SK-N-SH (cell line): ENCODE measurements around the gene PSMD9. TPM values are rescaled to one million over a fixed set of nuclear protein-coding genes. Genes with fewer than 3 reads are reported as not detected.

Experiments
- CTCF ChIA-PET: fragments of 300-600, 350-600 bp; formaldehyde crosslinking; extraction: SDS; loops from one replicate; lab custom pipeline; 2021; lab: Yijun Ruan, JAX
- POLR2A ChIA-PET: fragments of 350-600 bp; sonication (Branson Sonifier 250); formaldehyde crosslinking; extraction: SDS; loops from one replicate; lab custom pipeline; 2020; ENCODE audit warnings: antibody characterized with exemption, inconsistent platforms; lab: Yijun Ruan, JAX
- DNase-seq: peaks from one replicate; pipeline ENCODE4 v3.0.0; 2012
- H2AFZ ChIP-seq: fragments of 200-600 bp; sonication (generic); 2 replicates; pipeline ENCODE4 v1.8.1; 2016; ENCODE audit warnings: antibody characterized with exemption, mild to moderate bottlenecking, low read depth
- H3F3A ChIP-seq: fragments of 200-600 bp; sonication (generic); replicated peaks from 2 replicates; pipeline ENCODE3; 2016; ENCODE audit warnings: antibody characterized with exemption, mild to moderate bottlenecking; ENCODE audit not compliant: insufficient read depth
- H3K27ac ChIP-seq, 2 experiments: fragments of 200-500 bp in 1 of 2; fragments of 200-600 bp in 1 of 2; sonication (Bioruptor generic) in 1 of 2; sonication (generic), shearing (Covaris generic) in 1 of 2; 2 replicates each; pipeline versions ENCODE4 v1.5.1 to v1.6.1; 2014 to 2016; ENCODE audit warnings: low read depth in 2 of 2, inconsistent platforms in 1 of 2, low read length in 1 of 2, mild to moderate bottlenecking in 1 of 2, mixed read lengths in 1 of 2
- H3K27me3 ChIP-seq: fragments of 200-600 bp; sonication (generic), shearing (Covaris generic); 2 replicates; pipeline ENCODE4 v1.6.1; 2016; ENCODE audit warnings: mixed run types; ENCODE audit not compliant: insufficient read depth
- H3K36me3 ChIP-seq, 2 experiments: fragments of 200-500 bp in 1 of 2; fragments of 200-600 bp in 1 of 2; sonication (Bioruptor generic) in 1 of 2; sonication (generic) in 1 of 2; replicated peaks in 1 of 2; 2 replicates each; pipeline versions ENCODE3 to v1.5.1; 2014 to 2016; ENCODE audit warnings: low read length in 1 of 2, mild to moderate bottlenecking in 1 of 2; ENCODE audit not compliant: insufficient read depth in 2 of 2, control insufficient read depth in 1 of 2
- H3K4me1 ChIP-seq, 2 experiments: fragments of 200-500 bp in 1 of 2; fragments of 200-600 bp in 1 of 2; sonication (Bioruptor generic) in 1 of 2; sonication (generic), shearing (Covaris generic) in 1 of 2; 2 replicates each; pipeline versions ENCODE4 v1.5.1 to v1.6.1; 2014 to 2016; ENCODE audit warnings: low read depth in 1 of 2, low read length in 1 of 2, mixed run types in 1 of 2; ENCODE audit not compliant: insufficient read depth in 2 of 2, control insufficient read depth in 1 of 2
- H3K4me2 ChIP-seq: fragments of 200-600 bp; sonication (generic), shearing (Covaris generic); 2 replicates; pipeline ENCODE4 v1.6.1; 2017; ENCODE audit warnings: mixed run types
- H3K4me3 ChIP-seq, 2 experiments: fragments of 200-500 bp in 1 of 2; fragments of 200-600 bp in 1 of 2; sonication (Bioruptor generic) in 1 of 2; sonication (generic), shearing (Covaris generic) in 1 of 2; 2 replicates each; pipeline versions ENCODE4 v1.5.1 to v1.8.1; 2014 to 2016; ENCODE audit warnings: low read depth in 2 of 2, inconsistent platforms in 1 of 2, low read length in 1 of 2, mild to moderate bottlenecking in 1 of 2, mixed read lengths in 1 of 2, moderate library complexity in 1 of 2
- H3K79me2 ChIP-seq: fragments of 200-600 bp; sonication (generic); 2 replicates; pipeline ENCODE4 v1.8.1; 2017; ENCODE audit warnings: mild to moderate bottlenecking; ENCODE audit not compliant: insufficient read depth
- H3K9ac ChIP-seq: fragments of 200-600 bp; sonication (generic); 2 replicates; pipeline ENCODE4 v1.6.1; 2017; ENCODE audit warnings: mixed run types
- H3K9me2 ChIP-seq: fragments of 200-600 bp; sonication (generic); 2 replicates; pipeline ENCODE4 v1.6.1; 2017; ENCODE audit warnings: mixed run types
- H3K9me3 ChIP-seq: fragments of 200-600 bp; sonication (generic); 2 replicates; pipeline ENCODE4 v1.6.1; 2017; ENCODE audit warnings: mixed run types, mild to moderate bottlenecking, moderate library complexity
- H4K20me1 ChIP-seq: fragments of 200-600 bp; sonication (generic); 2 replicates; pipeline ENCODE4 v1.6.1; 2017; ENCODE audit warnings: mild to moderate bottlenecking, mixed run types; ENCODE audit not compliant: insufficient read depth
- EP300 ChIP-seq, 2 experiments: IDR thresholded peaks; 2 replicates each; pipeline versions ENCODE4 v1.4.0 to v1.6.1; 2012; ENCODE audit warnings: borderline replicate concordance in 1 of 2, low read depth in 1 of 2, low read length in 1 of 2
- EZH2phosphoT487 ChIP-seq: fragments of 200-600 bp; sonication (generic); IDR thresholded peaks from 2 replicates; pipeline ENCODE4 v1.6.1; 2017; ENCODE audit warnings: low read depth, mixed run types, mild to moderate bottlenecking, antibody characterized with exemption, moderate library complexity, borderline replicate concordance
- FOSL2 ChIP-seq: IDR thresholded peaks from 2 replicates; pipeline ENCODE4 v1.4.0; 2012; ENCODE audit warnings: low read depth, mild to moderate bottlenecking, moderate library complexity, borderline replicate concordance
- FOXM1 ChIP-seq: IDR thresholded peaks from 2 replicates; pipeline ENCODE4 v1.4.0; 2012; ENCODE audit warnings: low read depth, mild to moderate bottlenecking
- IRF3 ChIP-seq: fragments of 150-350 bp; IDR thresholded peaks from 2 replicates; pipeline ENCODE4 v1.6.1; 2016; ENCODE audit warnings: mild to moderate bottlenecking, low read depth, low read length
- JUND ChIP-seq: IDR thresholded peaks from 2 replicates; pipeline ENCODE4 v1.4.0; 2012
- MAX ChIP-seq: IDR thresholded peaks from 2 replicates; pipeline ENCODE4 v1.4.0; 2012; ENCODE audit warnings: low read depth
- MEF2A ChIP-seq: IDR thresholded peaks from 2 replicates; pipeline ENCODE4 v1.4.0; 2012; ENCODE audit warnings: low read depth, borderline replicate concordance
- NFIC ChIP-seq: IDR thresholded peaks from 2 replicates; pipeline ENCODE4 v1.4.0; 2012; ENCODE audit warnings: borderline replicate concordance
- NRF1 ChIP-seq: IDR thresholded peaks from 2 replicates; pipeline ENCODE4 v1.6.1; 2012; ENCODE audit warnings: low read depth, mild to moderate bottlenecking, low read length
- PBX3 ChIP-seq: IDR thresholded peaks from 2 replicates; pipeline ENCODE4; 2012
- POLR2AphosphoS5 ChIP-seq: IDR thresholded peaks from 2 replicates; pipeline ENCODE4 v1.6.1; 2012; ENCODE audit warnings: low read depth, low read length
- RCOR1 ChIP-seq: fragments of 150-350 bp; IDR thresholded peaks from 2 replicates; pipeline ENCODE4 v1.6.1; 2017; ENCODE audit warnings: antibody characterized with exemption, low read length
- REST ChIP-seq: IDR thresholded peaks from 2 replicates; pipeline ENCODE4 v1.6.1; 2012; ENCODE audit warnings: mild to moderate bottlenecking, low read depth, low read length, moderate library complexity
- RFX5 ChIP-seq: IDR thresholded peaks from 2 replicates; pipeline ENCODE4 v1.6.1; 2012; ENCODE audit warnings: mild to moderate bottlenecking, improper control_type of control experiment, low read length
- SMC3 ChIP-seq: IDR thresholded peaks from 2 replicates; pipeline ENCODE4 v1.6.1; 2012; ENCODE audit warnings: low read depth, low read length, improper control_type of control experiment
- TEAD4 ChIP-seq: IDR thresholded peaks from 2 replicates; pipeline ENCODE4 v1.4.0; 2012; ENCODE audit warnings: mild to moderate bottlenecking, borderline replicate concordance; ENCODE audit not compliant: insufficient read depth
- USF1 ChIP-seq: IDR thresholded peaks from 2 replicates; pipeline ENCODE4 v1.4.0; 2012; ENCODE audit warnings: low read depth, borderline replicate concordance
- ZBTB33 ChIP-seq: IDR thresholded peaks from 2 replicates; pipeline ENCODE4 v1.4.0; 2012; ENCODE audit warnings: low read depth, borderline replicate concordance
- WGBS: methylation state at CpG from one replicate; pipeline ENCODE4 v1.1.6; 2017; ENCODE audit warnings: low lambda C conversion rate; 5-methylcytosine and 5-hydroxymethylcytosine counted together
- polyA plus RNA-seq, 3 experiments: library from polyadenylated mRNA; depleted of rRNA; stranded (reverse); fragments of >200 nt; gene quantifications; 2 replicates each; pipeline ENCODE4 v1.2.3, GENCODE V29; 2012

Gene PSMD9
- polyA plus RNA-seq, 1 of the 3 experiments (the other 2 are of a cell fraction), result 227 TPM

GRCh38 chr12:121934309-121934664 lies 45.7 kb downstream of the PSMD9 start (continued):
- TF ChIP-seq REST, result no peak
- TF ChIP-seq USF1, result no peak
- TF ChIP-seq JUND, result no peak

GRCh38 chr12:121937654-121938053 lies 49.1 kb downstream of the PSMD9 start:
- H3K4me1 ChIP-seq, result peaks cover 0 to 4% of the 10 kb centered on the region in 2 experiments; a peak in 1 of 4 replicates
- H3K27me3 ChIP-seq, result no peaks in the 10 kb centered on the region
- H3K9me2 ChIP-seq, result no peaks in the 10 kb centered on the region
- WGBS, result 92% methylated on average over 7 of the region's 7 CpGs
- peaks cover 10% of the 10 kb centered on the region for H3F3A ChIP-seq
- no peak overlapping the region for H2AFZ ChIP-seq
- DNase-seq, result no peak
- H3K4me2 ChIP-seq, result no peak overlapping the region
- no peaks in the 10 kb centered on the region for H3K9me3 ChIP-seq
- peaks cover 0 to 14% of the 10 kb centered on the region in 2 experiments for H3K36me3 ChIP-seq
- POLR2A ChIA-PET, result no interaction called here
- no peaks in the 10 kb centered on the region for H3K79me2 ChIP-seq
- CTCF ChIA-PET, result no interaction called here
- no peaks in the 10 kb centered on the region for H4K20me1 ChIP-seq
- H3K9ac ChIP-seq, result no peak overlapping the region
- H3K4me3 ChIP-seq, result no peak overlapping the region
- no peak overlapping the region for H3K27ac ChIP-seq
- TF ChIP-seq MAX (no peak), JUND (no peak), FOXM1 (no peak), RFX5 (no peak), EZH2phosphoT487 (no peak), NFIC (no peak), POLR2AphosphoS5 (no peak), MEF2A (no peak), FOSL2 (no peak), SMC3 (no peak), REST (no peak), NRF1 (no peak), ZBTB33 (no peak), PBX3 (no peak), EP300 (IDR thresholded peaks at IDR 0.05; ENCODE audit: borderline replicate concordance in 1 of 2, low read depth in 1 of 2, low read length in 1 of 2) (no peak), TEAD4 (no peak), IRF3 (no peak), RCOR1 (no peak)
